Measurements from ENCODE around the gene MLLT3.

DNA sequence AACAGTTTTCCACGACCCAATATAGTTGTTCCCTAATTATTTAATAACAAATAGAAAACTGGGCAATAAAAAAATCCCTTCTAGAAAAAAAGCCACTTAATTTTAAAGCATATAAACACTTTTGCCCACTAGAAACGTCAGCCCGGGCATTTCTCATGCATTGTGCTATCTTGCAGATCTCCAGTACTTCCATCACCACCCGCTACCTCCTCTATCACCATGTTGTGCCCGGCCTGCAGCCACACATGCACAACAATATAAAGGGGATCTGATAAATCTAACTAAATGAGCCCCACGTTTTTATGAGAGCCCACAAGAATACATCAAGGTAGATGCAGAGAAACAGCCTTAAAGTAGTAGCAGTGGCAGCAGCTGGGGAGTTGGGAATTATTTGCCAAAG lies 272.7 kb downstream of the MLLT3 start:
- TF ChIP-seq, protein P1, sequence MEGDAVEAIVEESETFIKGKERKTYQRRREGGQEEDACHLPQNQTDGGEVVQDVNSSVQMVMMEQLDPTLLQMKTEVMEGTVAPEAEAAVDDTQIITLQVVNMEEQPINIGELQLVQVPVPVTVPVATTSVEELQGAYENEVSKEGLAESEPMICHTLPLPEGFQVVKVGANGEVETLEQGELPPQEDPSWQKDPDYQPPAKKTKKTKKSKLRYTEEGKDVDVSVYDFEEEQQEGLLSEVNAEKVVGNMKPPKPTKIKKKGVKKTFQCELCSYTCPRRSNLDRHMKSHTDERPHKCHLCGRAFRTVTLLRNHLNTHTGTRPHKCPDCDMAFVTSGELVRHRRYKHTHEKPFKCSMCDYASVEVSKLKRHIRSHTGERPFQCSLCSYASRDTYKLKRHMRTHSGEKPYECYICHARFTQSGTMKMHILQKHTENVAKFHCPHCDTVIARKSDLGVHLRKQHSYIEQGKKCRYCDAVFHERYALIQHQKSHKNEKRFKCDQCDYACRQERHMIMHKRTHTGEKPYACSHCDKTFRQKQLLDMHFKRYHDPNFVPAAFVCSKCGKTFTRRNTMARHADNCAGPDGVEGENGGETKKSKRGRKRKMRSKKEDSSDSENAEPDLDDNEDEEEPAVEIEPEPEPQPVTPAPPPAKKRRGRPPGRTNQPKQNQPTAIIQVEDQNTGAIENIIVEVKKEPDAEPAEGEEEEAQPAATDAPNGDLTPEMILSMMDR (conservative IDR thresholded peaks at IDR 0.05 in 1 of 2, IDR thresholded peaks at IDR 0.05 in 1 of 2; ENCODE audit: low read depth in 1 of 2, low read length in 2 of 2) = no peak
- no peak for TF ChIP-seq EZH2 (IDR thresholded peaks at IDR 0.05; ENCODE audit: low read length, missing control alignments)
